ENCODE results near the gene FNDC3B.

DNA sequence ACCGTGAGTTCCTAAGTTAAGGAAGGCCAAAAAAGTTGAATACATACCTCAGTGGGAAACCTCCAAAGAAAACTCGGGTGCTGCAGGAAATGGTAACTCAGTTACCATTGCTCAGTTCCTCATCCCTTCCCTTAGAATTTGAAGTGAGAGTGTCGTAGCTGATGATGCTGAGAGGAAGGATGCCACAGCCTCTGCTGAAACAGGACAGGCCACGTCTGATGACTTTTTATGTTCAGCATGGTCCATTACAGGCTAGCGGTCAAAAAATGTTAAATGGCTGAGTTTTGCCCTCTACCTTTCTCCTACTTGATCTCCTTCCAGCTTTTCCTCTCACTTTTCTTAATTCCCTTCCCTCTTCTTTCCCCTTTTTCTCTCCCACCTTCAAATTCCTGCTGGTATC is 273.3 kb downstream of the FNDC3B start:
- TF ChIP-seq, protein P1, sequence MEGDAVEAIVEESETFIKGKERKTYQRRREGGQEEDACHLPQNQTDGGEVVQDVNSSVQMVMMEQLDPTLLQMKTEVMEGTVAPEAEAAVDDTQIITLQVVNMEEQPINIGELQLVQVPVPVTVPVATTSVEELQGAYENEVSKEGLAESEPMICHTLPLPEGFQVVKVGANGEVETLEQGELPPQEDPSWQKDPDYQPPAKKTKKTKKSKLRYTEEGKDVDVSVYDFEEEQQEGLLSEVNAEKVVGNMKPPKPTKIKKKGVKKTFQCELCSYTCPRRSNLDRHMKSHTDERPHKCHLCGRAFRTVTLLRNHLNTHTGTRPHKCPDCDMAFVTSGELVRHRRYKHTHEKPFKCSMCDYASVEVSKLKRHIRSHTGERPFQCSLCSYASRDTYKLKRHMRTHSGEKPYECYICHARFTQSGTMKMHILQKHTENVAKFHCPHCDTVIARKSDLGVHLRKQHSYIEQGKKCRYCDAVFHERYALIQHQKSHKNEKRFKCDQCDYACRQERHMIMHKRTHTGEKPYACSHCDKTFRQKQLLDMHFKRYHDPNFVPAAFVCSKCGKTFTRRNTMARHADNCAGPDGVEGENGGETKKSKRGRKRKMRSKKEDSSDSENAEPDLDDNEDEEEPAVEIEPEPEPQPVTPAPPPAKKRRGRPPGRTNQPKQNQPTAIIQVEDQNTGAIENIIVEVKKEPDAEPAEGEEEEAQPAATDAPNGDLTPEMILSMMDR (IDR thresholded peaks at IDR 0.05): no peak
- TF ChIP-seq POLR2AphosphoS5 (IDR thresholded peaks at IDR 0.05; ENCODE audit: low read depth, low read length): no peak
